ENCODE results near the gene MIEN1.
"Not testable (repeated sequence)": the region's sequence is repeated elsewhere in the genome, so short reads cannot be mapped to it uniquely, and the experiment has no call there.

The MIEN1 gene

DNA sequence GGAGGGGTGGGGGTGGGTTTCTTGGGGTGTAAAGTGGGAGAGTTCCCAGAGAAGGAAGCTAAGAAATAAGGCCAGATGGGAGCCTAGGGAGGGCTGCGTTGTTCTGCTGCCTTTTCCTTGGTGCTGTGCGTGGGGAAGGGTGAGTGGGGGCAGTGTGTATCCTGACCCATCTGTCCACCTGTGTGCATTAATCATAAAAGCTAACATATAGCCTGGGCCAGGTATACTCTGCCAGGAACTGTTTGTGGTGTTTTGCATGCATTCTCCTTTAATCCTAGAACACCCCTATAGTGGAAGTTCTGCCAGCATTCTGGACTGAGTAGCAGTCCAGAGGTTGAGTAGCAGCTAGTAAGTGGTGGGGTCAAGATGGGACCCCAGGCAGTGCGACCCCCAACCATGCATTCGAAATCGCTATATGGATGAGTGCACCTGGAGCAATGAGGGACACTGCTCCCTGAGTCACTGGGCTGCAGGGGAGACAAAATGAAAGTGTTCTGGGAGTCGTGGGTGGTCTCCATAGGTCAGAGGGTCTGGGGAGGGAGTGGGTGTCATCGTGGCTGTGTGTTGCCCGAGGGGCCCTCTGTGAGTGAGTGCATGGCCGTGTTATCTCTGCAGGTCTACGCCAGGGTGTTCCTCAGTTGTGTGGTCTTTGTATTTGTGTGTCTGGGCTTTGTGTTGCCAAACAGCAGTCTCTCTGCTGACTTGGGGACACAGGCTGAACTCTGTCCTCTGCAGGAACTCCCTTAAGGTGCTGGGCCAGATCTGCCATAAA lies 29.1 kb downstream of the MIEN1 start:
- peak overlapping the region; percentile 85 for H3K4me3 ChIP-seq (ENCODE audit: low read depth, low read length)
- DNase-seq (ENCODE audit: low read depth): no peak

DNA sequence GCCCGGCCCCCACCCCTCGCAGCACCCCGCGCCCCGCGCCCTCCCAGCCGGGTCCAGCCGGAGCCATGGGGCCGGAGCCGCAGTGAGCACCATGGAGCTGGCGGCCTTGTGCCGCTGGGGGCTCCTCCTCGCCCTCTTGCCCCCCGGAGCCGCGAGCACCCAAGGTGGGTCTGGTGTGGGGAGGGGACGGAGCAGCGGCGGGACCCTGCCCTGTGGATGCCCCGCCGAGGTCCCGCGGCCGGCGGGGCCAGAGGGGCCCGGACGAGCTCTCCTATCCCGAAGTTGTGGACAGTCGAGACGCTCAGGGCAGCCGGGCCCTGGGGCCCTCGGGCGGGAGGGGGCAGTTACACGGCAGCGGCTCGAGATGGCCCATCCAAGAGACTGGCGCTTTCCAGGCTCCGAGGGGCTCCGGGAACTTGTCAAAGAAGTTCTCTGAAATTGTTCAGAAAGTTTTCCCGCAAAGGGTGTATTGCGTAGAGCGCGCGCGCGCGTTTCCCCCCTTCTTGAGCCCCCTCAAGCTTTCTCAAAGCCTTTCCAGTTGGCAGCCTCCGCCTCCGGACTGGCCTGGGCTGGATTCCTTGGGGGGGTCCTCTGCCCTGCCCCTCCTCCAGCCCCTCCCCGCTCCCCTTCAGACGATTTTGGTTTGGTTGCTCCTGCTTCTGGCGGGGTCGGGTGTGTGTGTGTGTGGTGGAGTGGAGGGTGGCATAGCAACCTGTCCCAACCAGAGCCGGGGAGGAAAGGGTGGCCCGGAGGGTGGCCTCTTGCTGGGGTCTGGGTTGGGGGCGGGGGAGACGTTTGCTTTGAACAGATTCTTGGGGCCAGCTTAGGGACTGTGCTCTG lies 30.0 kb downstream of the MIEN1 start:
- in situ Hi-C loops (cut with HindIII; ENCODE audit: low sequenced_read_pairs): no loop called here
- no peak for DNase-seq (ENCODE audit: low read depth)
- TF ChIP-seq, protein P1, sequence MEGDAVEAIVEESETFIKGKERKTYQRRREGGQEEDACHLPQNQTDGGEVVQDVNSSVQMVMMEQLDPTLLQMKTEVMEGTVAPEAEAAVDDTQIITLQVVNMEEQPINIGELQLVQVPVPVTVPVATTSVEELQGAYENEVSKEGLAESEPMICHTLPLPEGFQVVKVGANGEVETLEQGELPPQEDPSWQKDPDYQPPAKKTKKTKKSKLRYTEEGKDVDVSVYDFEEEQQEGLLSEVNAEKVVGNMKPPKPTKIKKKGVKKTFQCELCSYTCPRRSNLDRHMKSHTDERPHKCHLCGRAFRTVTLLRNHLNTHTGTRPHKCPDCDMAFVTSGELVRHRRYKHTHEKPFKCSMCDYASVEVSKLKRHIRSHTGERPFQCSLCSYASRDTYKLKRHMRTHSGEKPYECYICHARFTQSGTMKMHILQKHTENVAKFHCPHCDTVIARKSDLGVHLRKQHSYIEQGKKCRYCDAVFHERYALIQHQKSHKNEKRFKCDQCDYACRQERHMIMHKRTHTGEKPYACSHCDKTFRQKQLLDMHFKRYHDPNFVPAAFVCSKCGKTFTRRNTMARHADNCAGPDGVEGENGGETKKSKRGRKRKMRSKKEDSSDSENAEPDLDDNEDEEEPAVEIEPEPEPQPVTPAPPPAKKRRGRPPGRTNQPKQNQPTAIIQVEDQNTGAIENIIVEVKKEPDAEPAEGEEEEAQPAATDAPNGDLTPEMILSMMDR (IDR thresholded peaks at IDR 0.05; ENCODE audit: low read depth, low read length, missing control alignments): no peak
- H3K4me3 ChIP-seq (ENCODE audit: low read depth, low read length): peak overlapping the region; percentile 85

More for the DNA sequence above, 29.1 kb downstream of the MIEN1 start:
- TF ChIP-seq, protein P1 (IDR thresholded peaks at IDR 0.05; ENCODE audit: low read depth, low read length, missing control alignments): no peak
- in situ Hi-C loops (cut with HindIII; ENCODE audit: low sequenced_read_pairs): no loop called here

DNA sequence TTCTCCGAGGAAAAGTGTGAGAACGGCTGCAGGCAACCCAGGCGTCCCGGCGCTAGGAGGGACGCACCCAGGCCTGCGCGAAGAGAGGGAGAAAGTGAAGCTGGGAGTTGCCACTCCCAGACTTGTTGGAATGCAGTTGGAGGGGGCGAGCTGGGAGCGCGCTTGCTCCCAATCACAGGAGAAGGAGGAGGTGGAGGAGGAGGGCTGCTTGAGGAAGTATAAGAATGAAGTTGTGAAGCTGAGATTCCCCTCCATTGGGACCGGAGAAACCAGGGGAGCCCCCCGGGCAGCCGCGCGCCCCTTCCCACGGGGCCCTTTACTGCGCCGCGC lies 30.5 kb downstream of the MIEN1 start, which contains the start of gene ERBB2:
Gene ERBB2 (plus strand): TSS at position 247 of the 330 bp plus-strand sequence. CDS start 175 bp downstream, outside the sequence.
- peak within 1 kb of the TSS; percentile 85 for H3K4me3 ChIP-seq (ENCODE audit: low read depth, low read length)
- DNase-seq (ENCODE audit: low read depth): peak; percentile 47
- TF ChIP-seq, protein P1 (IDR thresholded peaks at IDR 0.05; ENCODE audit: low read depth, low read length, missing control alignments): no peak
- in situ Hi-C loops (cut with HindIII; ENCODE audit: low sequenced_read_pairs): no loop called here

DNA sequence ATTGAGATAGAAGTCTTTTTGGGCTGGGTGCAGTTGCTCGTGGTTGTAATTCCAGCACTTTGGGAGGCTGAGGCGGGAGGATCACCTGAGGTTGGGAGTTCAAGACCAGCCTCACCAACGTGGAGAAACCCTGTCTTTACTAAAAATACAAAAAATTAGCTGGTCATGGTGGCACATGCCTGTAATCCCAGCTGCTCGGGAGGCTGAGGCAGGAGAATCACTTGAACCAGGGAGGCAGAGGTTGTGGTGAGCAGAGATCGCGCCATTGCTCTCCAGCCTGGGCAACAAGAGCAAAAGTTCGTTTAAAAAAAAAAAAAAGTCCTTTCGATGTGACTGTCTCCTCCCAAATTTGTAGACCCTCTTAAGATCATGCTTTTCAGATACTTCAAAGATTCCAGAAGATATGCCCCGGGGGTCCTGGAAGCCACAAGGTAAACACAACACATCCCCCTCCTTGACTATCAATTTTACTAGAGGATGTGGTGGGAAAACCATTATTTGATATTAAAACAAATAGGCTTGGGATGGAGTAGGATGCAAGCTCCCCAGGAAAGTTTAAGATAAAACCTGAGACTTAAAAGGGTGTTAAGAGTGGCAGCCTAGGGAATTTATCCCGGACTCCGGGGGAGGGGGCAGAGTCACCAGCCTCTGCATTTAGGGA lies 31.0 kb downstream of the MIEN1 start:
- H3K4me3 ChIP-seq (ENCODE audit: low read depth, low read length): peak overlapping the region; percentile 85
- in situ Hi-C loops (cut with HindIII; ENCODE audit: low sequenced_read_pairs); DNase-seq (ENCODE audit: low read depth): not testable (repeated sequence)

DNA sequence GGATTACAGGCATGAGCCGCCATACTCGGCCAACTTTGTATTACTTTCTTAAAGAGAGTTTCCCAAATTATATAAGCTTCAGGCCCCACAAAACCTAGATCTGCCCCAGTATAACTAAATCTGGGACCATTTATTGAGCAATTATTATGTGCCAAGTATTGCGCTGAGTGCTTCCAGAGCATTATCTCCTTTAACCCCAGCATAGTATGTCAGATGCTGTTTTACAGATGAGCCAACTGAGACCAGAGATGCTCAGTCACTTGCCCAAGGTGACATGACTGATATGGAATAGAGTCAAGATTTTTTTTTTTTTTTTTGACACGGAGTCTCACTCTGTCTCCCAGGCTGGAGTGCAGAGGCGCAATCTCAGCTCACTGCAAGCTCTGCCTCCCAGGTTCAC lies 32.4 kb downstream of the MIEN1 start:
- TF ChIP-seq, protein P1 (IDR thresholded peaks at IDR 0.05; ENCODE audit: low read depth, low read length, missing control alignments): no peak
- H3K4me3 ChIP-seq (ENCODE audit: low read depth, low read length): no peak overlapping the region
- in situ Hi-C loops (cut with HindIII; ENCODE audit: low sequenced_read_pairs): no loop called here
- no peak for DNase-seq (ENCODE audit: low read depth)

DNA sequence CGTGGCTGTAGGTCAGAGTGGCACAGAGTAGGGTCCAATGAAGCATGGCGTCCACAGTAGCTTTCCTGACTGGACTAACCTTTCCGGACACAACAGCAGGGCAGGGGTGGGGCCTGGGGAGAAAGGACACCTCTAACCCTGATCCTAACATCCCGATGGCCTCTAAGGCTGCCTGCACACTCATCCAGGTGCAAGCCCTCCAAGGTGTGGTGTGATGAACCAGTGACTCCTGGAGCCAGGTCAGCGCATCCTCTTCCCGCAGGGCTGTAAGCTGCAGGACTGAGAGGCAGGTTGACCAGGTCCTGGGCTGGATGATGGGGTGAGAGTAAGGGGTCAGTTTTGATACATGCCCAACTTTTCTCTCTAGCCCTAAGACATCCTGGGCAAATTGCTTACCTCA lies 33.6 kb downstream of the MIEN1 start:
- DNase-seq (ENCODE audit: low read depth): no peak
- TF ChIP-seq, protein P1 (IDR thresholded peaks at IDR 0.05; ENCODE audit: low read depth, low read length, missing control alignments): no peak
- no peak overlapping the region for H3K4me3 ChIP-seq (ENCODE audit: low read depth, low read length)
- in situ Hi-C loops (cut with HindIII; ENCODE audit: low sequenced_read_pairs): no loop called here

Data from astrocyte of the cerebellum (primary cell).